Measurements from ENCODE around the gene TRABD2B. TPM values are rescaled to one million over a fixed set of nuclear protein-coding genes. Genes with fewer than 3 reads are reported as not detected.

TRABD2B gene
- total RNA-seq, 1 experiment from 2014 or later = 10.3 TPM

- H3K27ac Mint-ChIP-seq = no peak overlapping the region; the same call in 1 of the 2 replicates
- no peak for DNase-seq (ENCODE audit: low spot score)
- H3K36me3 Mint-ChIP-seq = no peaks in the 10 kb centered on the region
- POLR2A ChIA-PET = no interaction called here
- no peak overlapping the region for H3K4me3 Mint-ChIP-seq
- no peaks in the 10 kb centered on the region for H3K27me3 Mint-ChIP-seq (ENCODE audit: low read depth)
- peak; percentile 75 for ATAC-seq
- no peaks in the 10 kb centered on the region for H3K9me3 Mint-ChIP-seq
- TF ChIP-seq GTF2I (CRISPR knock-in tag; conservative IDR thresholded peaks at IDR 0.05) (no peak), TP53 (CRISPR knock-in tag; IDR thresholded peaks at IDR 0.05) (no peak), ZNF317 (CRISPR knock-in tag; IDR thresholded peaks at IDR 0.05; ENCODE audit: borderline replicate concordance, low read depth) (no peak), CDX4 (CRISPR knock-in tag; IDR thresholded peaks at IDR 0.05; ENCODE audit: borderline replicate concordance) (no peak), OVOL2 (CRISPR knock-in tag; IDR thresholded peaks at IDR 0.05; ENCODE audit: borderline replicate concordance) (no peak), ZNF263 (CRISPR knock-in tag; IDR thresholded peaks at IDR 0.05; ENCODE audit: low read depth) (no peak), ZNF425 (CRISPR knock-in tag; conservative IDR thresholded peaks at IDR 0.05) (no peak), ZNF416 (CRISPR knock-in tag; IDR thresholded peaks at IDR 0.05) (no peak), NR3C1 (CRISPR knock-in tag; conservative IDR thresholded peaks at IDR 0.05; ENCODE audit: low read depth) (no peak), ZNF138 (CRISPR knock-in tag; conservative IDR thresholded peaks at IDR 0.05) (no peak), JAZF1 (CRISPR knock-in tag; IDR thresholded peaks at IDR 0.05) (no peak), IRF2 (CRISPR knock-in tag; IDR thresholded peaks at IDR 0.05; ENCODE audit: borderline replicate concordance, low read depth) (no peak), ZMAT4 (CRISPR knock-in tag; IDR thresholded peaks at IDR 0.05) (no peak), ZNF219 (CRISPR knock-in tag; IDR thresholded peaks at IDR 0.05; ENCODE audit: borderline replicate concordance) (no peak)
- TF ChIP-seq, protein P1, sequence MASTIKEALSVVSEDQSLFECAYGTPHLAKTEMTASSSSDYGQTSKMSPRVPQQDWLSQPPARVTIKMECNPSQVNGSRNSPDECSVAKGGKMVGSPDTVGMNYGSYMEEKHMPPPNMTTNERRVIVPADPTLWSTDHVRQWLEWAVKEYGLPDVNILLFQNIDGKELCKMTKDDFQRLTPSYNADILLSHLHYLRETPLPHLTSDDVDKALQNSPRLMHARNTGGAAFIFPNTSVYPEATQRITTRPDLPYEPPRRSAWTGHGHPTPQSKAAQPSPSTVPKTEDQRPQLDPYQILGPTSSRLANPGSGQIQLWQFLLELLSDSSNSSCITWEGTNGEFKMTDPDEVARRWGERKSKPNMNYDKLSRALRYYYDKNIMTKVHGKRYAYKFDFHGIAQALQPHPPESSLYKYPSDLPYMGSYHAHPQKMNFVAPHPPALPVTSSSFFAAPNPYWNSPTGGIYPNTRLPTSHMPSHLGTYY (CRISPR knock-in tag; IDR thresholded peaks at IDR 0.05) = no peak
- TF ChIP-seq, protein P2, sequence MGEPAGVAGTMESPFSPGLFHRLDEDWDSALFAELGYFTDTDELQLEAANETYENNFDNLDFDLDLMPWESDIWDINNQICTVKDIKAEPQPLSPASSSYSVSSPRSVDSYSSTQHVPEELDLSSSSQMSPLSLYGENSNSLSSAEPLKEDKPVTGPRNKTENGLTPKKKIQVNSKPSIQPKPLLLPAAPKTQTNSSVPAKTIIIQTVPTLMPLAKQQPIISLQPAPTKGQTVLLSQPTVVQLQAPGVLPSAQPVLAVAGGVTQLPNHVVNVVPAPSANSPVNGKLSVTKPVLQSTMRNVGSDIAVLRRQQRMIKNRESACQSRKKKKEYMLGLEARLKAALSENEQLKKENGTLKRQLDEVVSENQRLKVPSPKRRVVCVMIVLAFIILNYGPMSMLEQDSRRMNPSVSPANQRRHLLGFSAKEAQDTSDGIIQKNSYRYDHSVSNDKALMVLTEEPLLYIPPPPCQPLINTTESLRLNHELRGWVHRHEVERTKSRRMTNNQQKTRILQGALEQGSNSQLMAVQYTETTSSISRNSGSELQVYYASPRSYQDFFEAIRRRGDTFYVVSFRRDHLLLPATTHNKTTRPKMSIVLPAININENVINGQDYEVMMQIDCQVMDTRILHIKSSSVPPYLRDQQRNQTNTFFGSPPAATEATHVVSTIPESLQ (CRISPR knock-in tag; IDR thresholded peaks at IDR 0.05) = no peak
- TF ChIP-seq, protein P3, sequence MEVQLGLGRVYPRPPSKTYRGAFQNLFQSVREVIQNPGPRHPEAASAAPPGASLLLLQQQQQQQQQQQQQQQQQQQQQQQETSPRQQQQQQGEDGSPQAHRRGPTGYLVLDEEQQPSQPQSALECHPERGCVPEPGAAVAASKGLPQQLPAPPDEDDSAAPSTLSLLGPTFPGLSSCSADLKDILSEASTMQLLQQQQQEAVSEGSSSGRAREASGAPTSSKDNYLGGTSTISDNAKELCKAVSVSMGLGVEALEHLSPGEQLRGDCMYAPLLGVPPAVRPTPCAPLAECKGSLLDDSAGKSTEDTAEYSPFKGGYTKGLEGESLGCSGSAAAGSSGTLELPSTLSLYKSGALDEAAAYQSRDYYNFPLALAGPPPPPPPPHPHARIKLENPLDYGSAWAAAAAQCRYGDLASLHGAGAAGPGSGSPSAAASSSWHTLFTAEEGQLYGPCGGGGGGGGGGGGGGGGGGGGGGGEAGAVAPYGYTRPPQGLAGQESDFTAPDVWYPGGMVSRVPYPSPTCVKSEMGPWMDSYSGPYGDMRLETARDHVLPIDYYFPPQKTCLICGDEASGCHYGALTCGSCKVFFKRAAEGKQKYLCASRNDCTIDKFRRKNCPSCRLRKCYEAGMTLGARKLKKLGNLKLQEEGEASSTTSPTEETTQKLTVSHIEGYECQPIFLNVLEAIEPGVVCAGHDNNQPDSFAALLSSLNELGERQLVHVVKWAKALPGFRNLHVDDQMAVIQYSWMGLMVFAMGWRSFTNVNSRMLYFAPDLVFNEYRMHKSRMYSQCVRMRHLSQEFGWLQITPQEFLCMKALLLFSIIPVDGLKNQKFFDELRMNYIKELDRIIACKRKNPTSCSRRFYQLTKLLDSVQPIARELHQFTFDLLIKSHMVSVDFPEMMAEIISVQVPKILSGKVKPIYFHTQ (CRISPR knock-in tag; IDR thresholded peaks at IDR 0.05) = no peak
- TF ChIP-seq, protein P4, sequence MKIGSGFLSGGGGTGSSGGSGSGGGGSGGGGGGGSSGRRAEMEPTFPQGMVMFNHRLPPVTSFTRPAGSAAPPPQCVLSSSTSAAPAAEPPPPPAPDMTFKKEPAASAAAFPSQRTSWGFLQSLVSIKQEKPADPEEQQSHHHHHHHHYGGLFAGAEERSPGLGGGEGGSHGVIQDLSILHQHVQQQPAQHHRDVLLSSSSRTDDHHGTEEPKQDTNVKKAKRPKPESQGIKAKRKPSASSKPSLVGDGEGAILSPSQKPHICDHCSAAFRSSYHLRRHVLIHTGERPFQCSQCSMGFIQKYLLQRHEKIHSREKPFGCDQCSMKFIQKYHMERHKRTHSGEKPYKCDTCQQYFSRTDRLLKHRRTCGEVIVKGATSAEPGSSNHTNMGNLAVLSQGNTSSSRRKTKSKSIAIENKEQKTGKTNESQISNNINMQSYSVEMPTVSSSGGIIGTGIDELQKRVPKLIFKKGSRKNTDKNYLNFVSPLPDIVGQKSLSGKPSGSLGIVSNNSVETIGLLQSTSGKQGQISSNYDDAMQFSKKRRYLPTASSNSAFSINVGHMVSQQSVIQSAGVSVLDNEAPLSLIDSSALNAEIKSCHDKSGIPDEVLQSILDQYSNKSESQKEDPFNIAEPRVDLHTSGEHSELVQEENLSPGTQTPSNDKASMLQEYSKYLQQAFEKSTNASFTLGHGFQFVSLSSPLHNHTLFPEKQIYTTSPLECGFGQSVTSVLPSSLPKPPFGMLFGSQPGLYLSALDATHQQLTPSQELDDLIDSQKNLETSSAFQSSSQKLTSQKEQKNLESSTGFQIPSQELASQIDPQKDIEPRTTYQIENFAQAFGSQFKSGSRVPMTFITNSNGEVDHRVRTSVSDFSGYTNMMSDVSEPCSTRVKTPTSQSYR (CRISPR knock-in tag; IDR thresholded peaks at IDR 0.05) = no peak
- TF ChIP-seq, protein P5, sequence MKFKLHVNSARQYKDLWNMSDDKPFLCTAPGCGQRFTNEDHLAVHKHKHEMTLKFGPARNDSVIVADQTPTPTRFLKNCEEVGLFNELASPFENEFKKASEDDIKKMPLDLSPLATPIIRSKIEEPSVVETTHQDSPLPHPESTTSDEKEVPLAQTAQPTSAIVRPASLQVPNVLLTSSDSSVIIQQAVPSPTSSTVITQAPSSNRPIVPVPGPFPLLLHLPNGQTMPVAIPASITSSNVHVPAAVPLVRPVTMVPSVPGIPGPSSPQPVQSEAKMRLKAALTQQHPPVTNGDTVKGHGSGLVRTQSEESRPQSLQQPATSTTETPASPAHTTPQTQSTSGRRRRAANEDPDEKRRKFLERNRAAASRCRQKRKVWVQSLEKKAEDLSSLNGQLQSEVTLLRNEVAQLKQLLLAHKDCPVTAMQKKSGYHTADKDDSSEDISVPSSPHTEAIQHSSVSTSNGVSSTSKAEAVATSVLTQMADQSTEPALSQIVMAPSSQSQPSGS (CRISPR knock-in tag; IDR thresholded peaks at IDR 0.05; ENCODE audit: borderline replicate concordance, low read depth) = no peak
- CTCF ChIA-PET = interaction anchor here (0.6 to 1.9 kb wide), 8 partner anchors 87 to 676 kb away, joined by 3 to 7 read pairs (median 3); no protein-coding TSS in a partner anchor
- H3K4me1 Mint-ChIP-seq = peaks cover 34% of the 10 kb centered on the region
Observed at GRCh38 chr1:47842228-47842919, 154.8 kb downstream of the TRABD2B start.

Measured in WTC11 (cell line).